Smooth muscle cell (in vitro differentiated cells): ENCODE measurements around the gene ABL1. TPM values are rescaled to one million over a fixed set of nuclear protein-coding genes. Genes with fewer than 3 reads are reported as not detected.

ENCODE experiments used
- DNase-seq: peaks from one replicate; lab custom pipeline; 2025; ENCODE audit not compliant: unreplicated experiment; lab: John Stamatoyannopoulos, UW
- H2AFZ ChIP-seq: fragments of 200-600 bp; sonication (generic); 2 replicates; pipeline ENCODE4 v1.6.0; 2016; ENCODE audit warnings: antibody characterized with exemption, low read depth, mild to moderate bottlenecking
- H3F3A ChIP-seq: fragments of 200-600 bp; sonication (generic); 2 replicates; pipeline ENCODE4 v1.6.0; 2017; ENCODE audit warnings: antibody characterized with exemption, low read depth
- H3K27ac ChIP-seq: fragments of 200-600 bp; sonication (generic); 2 replicates; pipeline ENCODE4 v1.5.1; 2016; ENCODE audit warnings: low read depth, mild to moderate bottlenecking
- H3K27me3 ChIP-seq: fragments of 200-600 bp; sonication (generic); 2 replicates; pipeline ENCODE4 v1.6.1; 2016; ENCODE audit warnings: low read depth, mild to moderate bottlenecking
- H3K36me3 ChIP-seq: fragments of 200-600 bp; sonication (generic); 2 replicates; pipeline ENCODE4 v1.5.1; 2016; ENCODE audit warnings: low read depth
- H3K4me1 ChIP-seq: fragments of 200-600 bp; sonication (generic); 2 replicates; pipeline ENCODE4 v1.5.1; 2016; ENCODE audit warnings: low read depth
- H3K4me2 ChIP-seq: fragments of 200-600 bp; sonication (generic); 2 replicates; pipeline ENCODE4 v1.6.0; 2016; ENCODE audit warnings: mild to moderate bottlenecking
- H3K4me3 ChIP-seq: fragments of 200-600 bp; sonication (generic); 2 replicates; pipeline ENCODE4 v1.5.1; 2016; ENCODE audit warnings: mild to moderate bottlenecking
- H3K79me2 ChIP-seq: fragments of 200-600 bp; sonication (generic); 2 replicates; pipeline ENCODE4 v1.6.0; 2016; ENCODE audit warnings: low read depth, mild to moderate bottlenecking
- H3K9ac ChIP-seq: fragments of 200-600 bp; sonication (generic); 2 replicates; pipeline ENCODE4 v1.6.0; 2016; ENCODE audit warnings: low read depth
- H3K9me3 ChIP-seq: fragments of 200-600 bp; sonication (generic); replicated peaks from 2 replicates; pipeline ENCODE4 v1.5.1; 2016; ENCODE audit warnings: low read depth
- H4K20me1 ChIP-seq: fragments of 200-600 bp; sonication (generic); 2 replicates; pipeline ENCODE4 v1.6.0; 2016; ENCODE audit warnings: low read depth
- WGBS: methylation state at CpG from one replicate; pipeline ENCODE4 v1.1.7; 2016; ENCODE audit warnings: low lambda C conversion rate; 5-methylcytosine and 5-hydroxymethylcytosine counted together
- polyA plus RNA-seq: library from polyadenylated mRNA; unstranded; fragments of >200 nt; fragmentation: Nextera tagmentation; extraction: Ambion mirVana; gene quantifications from 2 replicates; pipeline ENCODE4 v1.2.1, GENCODE V29; 2016
- total RNA-seq: library from RNA; depleted of rRNA; stranded (reverse); fragments of >200 nt; gene quantifications from 2 replicates; pipeline ENCODE4 v1.2.3, GENCODE V29; 2014
- TF ChIP-seq, protein P1 (sequence below): fragments of 200-600 bp; sonication (generic); IDR thresholded peaks from 2 replicates; pipeline ENCODE4 v1.5.1; 2017; ENCODE audit warnings: borderline replicate concordance, mild to moderate bottlenecking, antibody characterized with exemption; ENCODE audit not compliant: insufficient read depth, poor library complexity, severe bottlenecking

The ABL1 gene
- total and polyA plus RNA-seq, 2 experiments from 2014 or later: 38.2 to 51.0 TPM

DNA sequence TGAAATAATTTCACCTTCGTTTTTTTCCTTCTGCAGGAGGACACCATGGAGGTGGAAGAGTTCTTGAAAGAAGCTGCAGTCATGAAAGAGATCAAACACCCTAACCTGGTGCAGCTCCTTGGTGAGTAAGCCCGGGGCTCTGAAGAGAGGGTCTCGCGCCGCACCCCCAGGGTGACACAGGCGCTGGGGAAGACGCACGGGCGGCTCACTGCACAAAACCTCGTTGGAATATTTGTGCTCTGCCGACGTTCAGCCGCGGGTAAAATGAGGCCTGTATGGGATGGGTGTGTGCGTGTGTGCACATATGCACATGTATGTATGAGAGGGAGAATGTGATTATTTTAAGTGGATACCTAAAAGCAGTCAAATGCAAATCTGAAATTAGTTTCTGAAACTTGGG lies 37.0 kb downstream of the ABL1 start:
- Histone ChIP-seq H3K27ac (no peak overlapping the region), H3F3A (no peaks in the 10 kb centered on the region), H3K36me3 (peaks cover 21% of the 10 kb centered on the region), H3K4me3 (no peak overlapping the region), H4K20me1 (peaks cover 89% of the 10 kb centered on the region), H3K27me3 (no peaks in the 10 kb centered on the region), H3K4me1 (no peaks in the 10 kb centered on the region), H2AFZ (no peak overlapping the region), H3K79me2 (peaks cover 31% of the 10 kb centered on the region), H3K9me3 (no peaks in the 10 kb centered on the region), H3K4me2 (no peak overlapping the region), H3K9ac (no peak overlapping the region)
- TF ChIP-seq, protein P1, sequence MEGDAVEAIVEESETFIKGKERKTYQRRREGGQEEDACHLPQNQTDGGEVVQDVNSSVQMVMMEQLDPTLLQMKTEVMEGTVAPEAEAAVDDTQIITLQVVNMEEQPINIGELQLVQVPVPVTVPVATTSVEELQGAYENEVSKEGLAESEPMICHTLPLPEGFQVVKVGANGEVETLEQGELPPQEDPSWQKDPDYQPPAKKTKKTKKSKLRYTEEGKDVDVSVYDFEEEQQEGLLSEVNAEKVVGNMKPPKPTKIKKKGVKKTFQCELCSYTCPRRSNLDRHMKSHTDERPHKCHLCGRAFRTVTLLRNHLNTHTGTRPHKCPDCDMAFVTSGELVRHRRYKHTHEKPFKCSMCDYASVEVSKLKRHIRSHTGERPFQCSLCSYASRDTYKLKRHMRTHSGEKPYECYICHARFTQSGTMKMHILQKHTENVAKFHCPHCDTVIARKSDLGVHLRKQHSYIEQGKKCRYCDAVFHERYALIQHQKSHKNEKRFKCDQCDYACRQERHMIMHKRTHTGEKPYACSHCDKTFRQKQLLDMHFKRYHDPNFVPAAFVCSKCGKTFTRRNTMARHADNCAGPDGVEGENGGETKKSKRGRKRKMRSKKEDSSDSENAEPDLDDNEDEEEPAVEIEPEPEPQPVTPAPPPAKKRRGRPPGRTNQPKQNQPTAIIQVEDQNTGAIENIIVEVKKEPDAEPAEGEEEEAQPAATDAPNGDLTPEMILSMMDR: no peak
- DNase-seq: no peak
- 98% methylated on average over 15 of the region's 15 CpGs for WGBS

- H3K4me2 ChIP-seq: no peak overlapping the region
- no peaks in the 10 kb centered on the region for H3K9me3 ChIP-seq
- TF ChIP-seq, protein P1: no peak
- no peaks in the 10 kb centered on the region for H3K27me3 ChIP-seq
- H3K4me3 ChIP-seq: no peak overlapping the region
- DNase-seq: no peak
- H4K20me1 ChIP-seq: peaks cover 89% of the 10 kb centered on the region
- H3K36me3 ChIP-seq: peaks cover 21% of the 10 kb centered on the region
- peaks cover 27% of the 10 kb centered on the region for H3K79me2 ChIP-seq
- H2AFZ ChIP-seq: no peak overlapping the region
- H3K4me1 ChIP-seq: no peaks in the 10 kb centered on the region
- H3F3A ChIP-seq: no peaks in the 10 kb centered on the region
- no peak overlapping the region for H3K27ac ChIP-seq
- 99% methylated on average over 9 of the region's 9 CpGs for WGBS
- H3K9ac ChIP-seq: no peak overlapping the region
These were observed 37.5 kb downstream of the ABL1 start for GRCh38 chr9:130872508-130872907.

DNA sequence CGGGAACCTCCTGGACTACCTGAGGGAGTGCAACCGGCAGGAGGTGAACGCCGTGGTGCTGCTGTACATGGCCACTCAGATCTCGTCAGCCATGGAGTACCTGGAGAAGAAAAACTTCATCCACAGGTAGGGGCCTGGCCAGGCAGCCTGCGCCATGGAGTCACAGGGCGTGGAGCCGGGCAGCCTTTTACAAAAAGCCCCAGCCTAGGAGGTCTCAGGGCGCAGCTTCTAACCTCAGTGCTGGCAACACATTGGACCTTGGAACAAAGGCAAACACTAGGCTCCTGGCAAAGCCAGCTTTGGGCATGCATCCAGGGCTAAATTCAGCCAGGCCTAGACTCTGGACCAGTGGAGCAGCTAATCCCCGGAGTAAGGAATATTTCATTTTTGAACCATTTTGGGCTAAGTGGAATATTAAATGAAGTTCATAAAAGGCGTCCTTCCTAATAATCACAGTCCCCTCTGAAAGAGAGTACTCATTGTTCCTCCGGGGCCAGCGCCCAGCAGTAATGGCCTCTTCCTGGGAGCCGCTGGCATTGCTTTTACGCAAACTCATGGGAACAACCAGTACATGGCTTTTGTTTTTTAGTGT lies 38.0 kb downstream of the ABL1 start:
- Histone ChIP-seq H3K27me3 (no peaks in the 10 kb centered on the region), H3K36me3 (peaks cover 21% of the 10 kb centered on the region), H3K9ac (no peak overlapping the region), H3K4me1 (no peaks in the 10 kb centered on the region), H2AFZ (no peak overlapping the region), H3K79me2 (peaks cover 24% of the 10 kb centered on the region), H4K20me1 (peaks cover 86% of the 10 kb centered on the region), H3K4me2 (no peak overlapping the region), H3K27ac (no peak overlapping the region), H3F3A (no peaks in the 10 kb centered on the region), H3K4me3 (no peak overlapping the region), H3K9me3 (no peaks in the 10 kb centered on the region)
- TF ChIP-seq, protein P1: no peak
- WGBS: 98% methylated on average over 15 of the region's 15 CpGs
- DNase-seq: no peak

GRCh38 chr9:130873966-130874365 lies 38.9 kb downstream of the ABL1 start:
- no peak overlapping the region for H3K27ac ChIP-seq
- H3K4me2 ChIP-seq: no peak overlapping the region
- H4K20me1 ChIP-seq: peaks cover 82% of the 10 kb centered on the region
- H2AFZ ChIP-seq: no peak overlapping the region
- no peak for DNase-seq
- H3F3A ChIP-seq: no peaks in the 10 kb centered on the region
- H3K4me3 ChIP-seq: no peak overlapping the region
- H3K4me1 ChIP-seq: no peaks in the 10 kb centered on the region
- WGBS: 96% methylated on average over 8 of the region's 8 CpGs
- H3K79me2 ChIP-seq: peaks cover 16% of the 10 kb centered on the region
- TF ChIP-seq, protein P1: no peak
- H3K9ac ChIP-seq: no peak overlapping the region
- no peaks in the 10 kb centered on the region for H3K9me3 ChIP-seq
- H3K27me3 ChIP-seq: no peaks in the 10 kb centered on the region
- H3K36me3 ChIP-seq: peaks cover 21% of the 10 kb centered on the region
